ENCODE data around the gene UCHL1.
A peak's percentile ranks its signal among the peaks of the same experiment; 100 is the strongest.
"Not testable (repeated sequence)": the region's sequence is repeated elsewhere in the genome, so short reads cannot be mapped to it uniquely, and the experiment has no call there.

UCHL1 gene

DNA sequence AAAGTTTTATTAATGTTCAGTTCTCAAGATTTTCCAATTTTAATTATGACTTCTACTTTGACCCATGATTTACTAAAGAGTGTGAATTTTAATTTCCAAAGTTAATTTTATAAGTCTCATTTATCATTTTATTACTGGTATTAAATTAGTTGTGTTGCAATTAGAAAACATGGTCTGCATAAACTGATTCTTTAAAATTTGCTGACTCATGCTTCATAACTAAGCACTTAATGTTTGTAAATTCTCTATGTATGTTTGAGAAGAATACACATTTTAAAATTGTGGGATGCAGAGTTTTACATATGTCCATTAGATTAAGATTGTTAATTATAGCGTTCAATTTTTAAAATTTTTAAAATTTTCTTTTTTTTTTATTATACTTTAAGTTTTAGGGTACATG lies 20.2 kb upstream of the UCHL1 start:
- DNase-seq (ENCODE audit: low spot score): no peak

DNA sequence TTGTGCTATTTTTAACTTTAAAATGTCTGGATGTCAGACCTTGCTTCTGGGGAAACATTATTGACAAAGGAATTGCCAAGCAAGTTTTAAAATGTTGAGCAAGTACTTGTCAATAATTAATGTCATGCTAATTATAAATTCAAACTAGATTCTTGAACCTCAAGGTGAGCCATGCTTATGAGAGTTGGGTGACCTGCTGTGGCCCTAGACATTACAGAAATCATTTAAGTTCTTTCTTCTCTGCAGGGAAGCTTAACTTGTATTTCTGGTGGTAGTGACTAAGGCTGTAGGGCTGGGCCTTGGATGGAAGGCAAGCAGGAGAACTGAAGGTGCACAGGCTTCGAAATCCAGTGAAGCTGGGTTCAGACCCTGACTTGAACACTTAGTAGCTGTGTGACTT lies 14.8 kb upstream of the UCHL1 start:
- no peak for DNase-seq (ENCODE audit: low spot score)

DNA sequence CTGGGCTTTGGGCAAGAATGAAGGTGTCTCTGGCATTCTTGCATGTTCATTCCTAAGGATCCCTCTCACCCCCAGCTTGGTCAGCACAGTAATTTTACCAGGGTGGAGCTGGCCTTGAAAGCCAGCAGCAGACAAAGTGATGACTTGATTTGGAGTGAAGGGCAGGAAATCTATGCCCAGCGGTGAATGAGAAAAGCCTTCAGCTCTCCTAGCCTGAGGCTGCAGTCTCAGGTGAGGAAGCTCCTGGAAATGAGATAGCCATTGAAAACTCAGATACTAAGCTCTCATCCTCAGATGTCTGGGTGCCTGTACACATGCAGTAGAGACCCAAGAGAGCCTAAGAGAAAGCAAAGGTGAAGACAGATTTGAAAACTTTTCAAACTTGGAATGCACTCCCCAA lies 10.7 kb upstream of the UCHL1 start:
- DNase-seq (ENCODE audit: low spot score): no peak

DNA sequence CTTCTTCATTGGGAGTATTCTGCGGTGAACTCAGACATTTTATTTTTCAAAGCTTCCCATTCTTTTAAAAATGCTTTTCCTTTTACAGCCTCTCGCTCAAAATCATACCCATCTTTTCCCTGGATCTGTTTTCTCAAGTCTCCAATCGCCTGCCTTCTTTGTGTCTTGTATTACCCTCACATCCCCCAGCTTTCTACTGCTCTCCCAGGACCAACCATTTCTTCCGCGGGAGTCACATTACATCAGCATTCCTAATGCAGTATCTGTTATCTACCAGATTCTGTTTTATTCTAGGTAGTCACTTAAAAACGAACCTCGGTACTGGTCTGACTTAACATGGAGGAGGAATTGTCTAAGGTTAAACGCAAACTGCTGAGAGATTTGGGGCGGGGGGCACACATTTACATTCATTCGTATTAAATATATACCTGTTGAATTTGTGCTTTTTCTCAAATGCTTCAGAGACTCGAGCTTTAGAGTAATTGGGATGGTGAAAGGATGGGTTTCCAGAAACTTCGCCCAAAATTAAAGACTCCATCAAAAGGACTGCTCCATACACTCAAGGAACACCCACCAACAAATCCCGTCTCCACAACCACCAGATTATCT lies 493 bp upstream of the UCHL1 start:
- no peak for DNase-seq (ENCODE audit: low spot score)

DNA sequence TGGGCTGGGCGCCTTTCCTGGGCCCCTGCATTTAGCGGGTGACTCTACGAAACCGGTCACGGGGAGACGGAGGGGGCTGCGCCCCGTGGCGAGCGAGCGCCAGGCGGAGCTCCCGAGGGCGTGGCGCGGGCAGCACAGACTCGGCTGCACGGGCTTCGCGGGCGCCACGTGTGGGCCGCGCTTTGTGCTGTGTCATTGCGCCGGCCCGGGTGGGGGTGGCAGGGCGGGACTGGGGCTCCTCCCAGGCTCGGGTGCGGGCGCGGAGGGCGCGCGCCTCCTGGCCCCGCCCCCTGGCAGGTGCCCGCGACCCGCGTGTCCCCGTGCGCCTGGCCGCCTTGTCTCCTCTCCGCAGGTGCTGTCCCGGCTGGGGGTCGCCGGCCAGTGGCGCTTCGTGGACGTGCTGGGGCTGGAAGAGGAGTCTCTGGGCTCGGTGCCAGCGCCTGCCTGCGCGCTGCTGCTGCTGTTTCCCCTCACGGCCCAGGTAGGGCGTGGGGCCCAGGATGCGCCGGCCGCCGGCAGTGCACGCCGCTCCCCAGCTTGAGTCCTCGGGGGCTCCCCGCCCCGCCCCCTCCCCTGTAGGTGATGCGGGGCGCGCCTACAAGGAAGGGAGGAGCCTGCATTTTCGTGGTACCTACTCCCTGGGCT lies 651 bp downstream of the UCHL1 start:
- peak; percentile 68 for DNase-seq (ENCODE audit: low spot score)

DNA sequence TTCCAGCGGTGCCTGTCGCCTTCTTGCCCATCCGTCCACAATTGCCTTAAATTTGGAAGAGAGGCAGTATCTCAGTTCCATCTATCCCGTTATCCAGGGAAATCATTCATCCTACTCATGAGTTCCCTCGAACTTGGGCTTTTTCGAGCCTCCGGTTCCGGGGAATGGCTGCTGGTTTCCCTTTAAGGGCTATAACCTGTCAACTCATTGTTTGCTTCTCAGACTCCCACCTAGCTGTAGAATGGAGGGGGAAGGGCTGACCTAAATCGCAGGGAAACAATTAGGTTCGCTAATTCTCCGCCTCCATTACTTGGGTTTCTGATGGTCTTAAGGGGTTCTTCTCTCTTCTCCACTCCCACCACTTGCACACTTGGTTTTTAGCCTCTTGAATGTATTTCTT lies 1.2 kb downstream of the UCHL1 start:
- no peak for DNase-seq (ENCODE audit: low spot score)

DNA sequence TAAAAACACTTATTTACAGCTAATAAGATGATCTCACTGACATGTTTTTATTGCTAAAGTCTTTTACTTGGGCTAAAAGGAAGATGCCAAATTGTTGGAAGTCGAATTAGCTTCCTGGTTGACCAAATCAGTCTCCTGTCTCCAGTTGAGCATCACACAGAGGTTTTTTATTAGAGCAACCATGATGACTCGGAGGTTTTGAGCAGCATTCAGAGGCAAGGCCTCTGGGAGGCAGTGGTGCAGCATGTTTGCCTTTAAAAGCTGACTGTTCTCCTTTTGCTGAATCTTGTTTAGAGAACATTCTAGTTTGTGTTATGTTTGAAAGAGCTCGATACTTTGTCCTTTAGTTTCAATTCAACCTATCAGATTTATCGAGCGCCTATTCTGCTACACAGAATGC lies 2.1 kb downstream of the UCHL1 start:
- DNase-seq (ENCODE audit: low spot score): no peak

DNA sequence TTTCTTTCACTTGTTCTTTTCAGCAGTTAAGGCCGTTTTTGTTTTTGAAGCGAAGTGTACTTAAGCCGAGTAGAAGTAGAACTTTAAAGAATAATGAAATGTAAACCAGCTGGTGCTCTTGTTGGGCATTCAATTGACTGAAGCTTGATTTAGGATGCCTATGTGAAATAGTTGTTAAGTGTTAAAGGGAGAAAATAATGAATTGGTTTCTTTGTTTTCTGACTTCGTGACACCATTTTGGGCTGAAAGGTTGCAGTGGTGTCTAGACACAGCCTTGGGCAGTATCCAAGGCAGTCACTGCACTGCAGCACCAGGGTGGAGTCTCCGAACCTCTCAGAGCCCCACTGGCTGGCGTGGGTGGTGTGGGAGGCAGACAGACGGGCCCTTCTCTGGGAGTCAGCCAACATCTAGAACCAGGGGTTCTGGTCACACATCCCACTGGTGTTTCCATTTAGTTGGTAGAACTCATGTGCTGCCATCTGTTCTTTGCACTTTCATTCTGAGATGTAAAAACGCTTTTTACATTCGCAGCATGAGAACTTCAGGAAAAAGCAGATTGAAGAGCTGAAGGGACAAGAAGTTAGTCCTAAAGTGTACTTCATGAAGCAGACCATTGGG lies 3.5 kb downstream of the UCHL1 start:
- DNase-seq (ENCODE audit: low spot score): no peak

DNA sequence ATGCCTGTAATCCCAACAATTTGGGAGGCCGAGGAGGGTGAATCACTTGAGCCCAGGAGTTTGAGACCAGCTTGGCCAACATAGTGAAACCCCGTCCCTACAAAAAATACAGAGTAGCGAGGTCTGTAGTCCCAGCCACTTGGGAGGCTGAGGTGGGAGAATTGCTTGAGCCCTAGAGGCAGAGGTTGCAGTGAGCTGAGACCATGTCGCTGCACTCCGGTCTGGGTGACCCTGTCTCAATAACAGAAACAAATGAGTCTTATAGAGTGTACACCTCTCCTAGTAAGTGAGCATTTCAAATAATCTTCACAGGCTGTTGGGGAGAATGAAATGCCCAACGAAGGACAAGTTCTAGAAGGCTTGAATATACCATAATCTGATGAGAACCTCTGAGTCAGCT lies 5.5 kb downstream of the UCHL1 start:
- no peak for DNase-seq (ENCODE audit: low spot score)

DNA sequence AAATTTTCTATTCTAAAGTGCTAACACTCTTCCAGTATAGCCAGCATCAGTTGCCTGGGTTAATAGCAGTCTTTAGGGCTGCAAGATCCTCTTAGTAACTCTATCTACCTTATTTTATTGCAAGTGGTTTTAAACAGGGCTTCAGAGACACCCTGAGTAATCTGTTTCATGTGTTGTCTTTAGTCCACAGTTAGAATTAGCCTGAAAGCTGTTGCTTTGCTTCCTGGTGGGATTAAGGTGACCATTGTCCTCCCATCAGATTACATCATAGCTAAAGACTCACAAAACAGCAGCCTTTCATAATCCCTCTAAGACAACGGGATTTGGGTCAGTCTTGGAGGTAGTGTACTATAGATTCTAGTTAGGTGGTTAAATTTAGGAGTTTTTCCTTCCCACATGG lies 7.5 kb downstream of the UCHL1 start:
- DNase-seq (ENCODE audit: low spot score): no peak

DNA sequence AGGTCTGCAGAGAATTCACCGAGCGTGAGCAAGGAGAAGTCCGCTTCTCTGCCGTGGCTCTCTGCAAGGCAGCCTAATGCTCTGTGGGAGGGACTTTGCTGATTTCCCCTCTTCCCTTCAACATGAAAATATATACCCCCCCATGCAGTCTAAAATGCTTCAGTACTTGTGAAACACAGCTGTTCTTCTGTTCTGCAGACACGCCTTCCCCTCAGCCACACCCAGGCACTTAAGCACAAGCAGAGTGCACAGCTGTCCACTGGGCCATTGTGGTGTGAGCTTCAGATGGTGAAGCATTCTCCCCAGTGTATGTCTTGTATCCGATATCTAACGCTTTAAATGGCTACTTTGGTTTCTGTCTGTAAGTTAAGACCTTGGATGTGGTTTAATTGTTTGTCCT lies 11.3 kb downstream of the UCHL1 start:
- no peak for DNase-seq (ENCODE audit: low spot score)

DNA sequence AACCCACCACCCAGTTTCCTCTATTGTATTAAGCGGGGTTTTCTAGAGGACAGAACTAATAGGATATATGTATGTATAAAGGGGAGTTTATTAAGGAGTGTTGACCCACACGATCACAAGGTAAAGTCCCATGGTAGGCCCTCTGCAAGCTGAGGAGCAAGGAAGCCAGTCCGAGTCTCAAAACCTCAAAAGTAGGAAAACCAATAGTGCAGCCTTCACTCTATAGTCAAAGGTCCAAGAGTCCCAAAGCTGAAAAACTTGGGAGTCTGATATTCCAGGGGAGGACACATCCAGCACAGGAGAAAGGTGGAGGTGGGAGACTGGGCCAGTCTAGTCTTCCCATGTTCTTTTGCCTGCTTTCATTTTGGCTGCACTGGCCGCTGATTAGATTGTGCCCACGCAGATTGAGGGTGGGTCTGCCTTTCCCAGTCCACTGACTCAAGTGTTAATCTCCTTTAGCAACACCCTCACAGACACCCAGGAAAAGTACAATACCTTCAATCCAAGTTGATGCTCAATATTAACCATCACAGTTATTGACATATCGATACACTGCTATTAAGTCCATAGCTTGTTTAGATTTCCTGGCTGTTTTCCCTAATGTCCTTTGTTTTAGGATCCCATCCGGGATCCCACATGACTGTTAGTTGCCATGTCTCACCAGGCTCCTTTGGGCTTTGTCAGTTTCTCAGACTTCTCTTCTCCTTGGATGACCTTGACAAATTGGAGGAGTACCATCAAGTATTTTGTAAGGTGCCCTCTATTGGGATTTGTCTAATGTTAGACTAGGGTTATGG lies 12.2 kb downstream of the UCHL1 start:
- DNase-seq (ENCODE audit: low spot score): no peak

DNA sequence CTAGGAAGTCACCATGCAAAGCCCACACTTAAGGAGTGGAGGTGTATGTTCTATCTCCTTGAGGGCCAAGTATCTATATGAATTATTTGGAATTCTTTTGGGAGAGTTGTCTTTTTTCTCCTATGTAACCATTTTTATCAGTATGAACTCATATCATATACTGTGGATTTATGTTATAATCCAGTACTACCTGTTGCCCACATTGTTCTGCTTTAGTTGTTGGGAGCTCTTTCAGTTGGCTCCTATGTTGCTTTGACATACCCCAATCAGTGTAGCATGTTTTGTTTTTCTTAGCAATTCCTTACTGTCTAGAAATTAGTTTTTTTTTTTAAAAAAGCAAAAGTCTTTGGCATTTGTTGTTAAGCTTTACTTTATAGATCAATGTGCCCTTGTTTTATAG lies 13.0 kb downstream of the UCHL1 start:
- DNase-seq (ENCODE audit: low spot score): no peak

DNA sequence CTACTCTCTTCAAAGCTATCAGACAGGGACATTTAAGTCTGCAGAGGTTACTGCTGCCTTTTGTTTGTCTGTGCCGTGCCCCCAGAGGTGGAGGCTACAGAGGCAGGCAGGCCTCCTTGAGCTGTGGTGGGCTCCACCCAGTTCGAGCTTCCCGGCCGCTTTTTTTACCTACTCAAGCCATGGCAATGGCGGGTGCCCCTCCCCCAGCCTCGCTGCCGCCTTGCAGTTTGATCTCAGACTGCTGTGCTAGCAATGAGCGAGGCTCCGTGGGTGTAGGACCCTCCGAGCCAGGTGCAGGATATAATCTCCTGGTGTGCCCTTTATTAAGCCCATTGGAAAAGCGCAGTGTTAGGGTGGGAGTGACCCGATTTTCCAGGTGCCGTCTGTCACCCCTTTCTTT lies 19.2 kb downstream of the UCHL1 start:
- not testable (repeated sequence) for DNase-seq (ENCODE audit: low spot score)

DNA sequence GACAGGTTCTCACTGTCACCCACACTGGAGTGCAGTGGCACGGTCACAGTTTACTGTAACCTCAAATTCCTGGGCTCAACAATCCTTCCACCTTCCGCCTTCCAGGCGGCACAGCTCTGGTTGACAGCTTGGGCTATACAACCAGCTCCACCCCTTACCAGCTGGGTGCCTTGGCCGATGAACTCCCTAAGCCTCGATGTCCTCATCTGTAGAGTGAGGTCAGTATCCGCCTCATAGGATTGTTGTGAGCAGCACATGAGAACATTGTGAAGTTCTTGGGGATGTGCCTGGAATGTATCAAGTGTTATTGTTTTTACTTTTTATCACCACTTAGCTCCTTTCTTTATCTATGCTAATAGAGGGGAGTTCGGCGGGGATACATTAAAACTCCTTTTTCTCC lies 23.3 kb downstream of the UCHL1 start:
- DNase-seq (ENCODE audit: low spot score): no peak

DNA sequence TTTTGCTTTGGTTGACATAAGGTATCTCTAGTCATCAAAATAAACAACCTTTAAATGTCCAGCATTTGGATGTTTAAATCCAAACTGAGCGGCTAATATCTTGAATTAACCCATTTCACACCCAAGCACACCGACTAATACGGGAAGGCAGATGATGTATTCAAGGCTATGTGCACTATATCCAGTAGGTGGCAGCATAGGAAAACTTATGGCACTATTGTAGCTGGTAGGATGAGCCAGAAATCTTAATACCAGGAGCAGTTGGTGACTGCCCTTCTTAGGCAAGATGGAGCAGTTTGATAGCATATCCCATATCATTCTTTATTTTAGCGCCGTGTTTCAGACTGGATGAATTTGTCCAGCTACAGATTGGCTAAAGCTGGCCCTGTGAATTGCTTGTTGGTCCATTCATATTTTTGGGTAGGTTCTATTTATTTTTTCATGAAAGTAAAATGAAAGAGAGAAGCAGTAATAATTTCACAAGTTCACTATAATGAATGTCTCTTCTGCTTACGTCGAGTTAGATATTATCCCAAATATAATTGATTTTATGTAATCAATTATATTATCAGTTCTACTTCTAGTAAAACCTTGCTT lies 24.4 kb downstream of the UCHL1 start:
- DNase-seq (ENCODE audit: low spot score): no peak

DNA sequence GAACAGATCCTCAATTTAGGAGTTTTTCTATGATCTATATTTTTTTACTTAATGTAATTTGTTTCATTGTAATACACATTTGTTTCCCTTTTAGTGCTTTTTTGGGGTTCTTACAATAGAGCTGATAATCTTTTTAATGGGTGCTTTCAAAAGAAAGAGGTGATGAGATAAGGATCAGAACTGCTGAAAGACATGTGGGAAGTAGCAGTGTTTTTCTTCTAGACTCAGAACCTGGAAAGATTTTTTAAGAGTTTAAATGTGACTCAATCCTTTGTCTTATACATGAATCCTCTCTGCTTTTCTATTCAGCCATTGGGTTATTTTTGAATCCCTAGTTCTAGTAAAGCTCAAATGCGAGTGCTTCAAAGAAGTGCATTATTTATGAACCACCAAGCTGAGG lies 25.6 kb downstream of the UCHL1 start:
- DNase-seq (ENCODE audit: low spot score): no peak

DNA sequence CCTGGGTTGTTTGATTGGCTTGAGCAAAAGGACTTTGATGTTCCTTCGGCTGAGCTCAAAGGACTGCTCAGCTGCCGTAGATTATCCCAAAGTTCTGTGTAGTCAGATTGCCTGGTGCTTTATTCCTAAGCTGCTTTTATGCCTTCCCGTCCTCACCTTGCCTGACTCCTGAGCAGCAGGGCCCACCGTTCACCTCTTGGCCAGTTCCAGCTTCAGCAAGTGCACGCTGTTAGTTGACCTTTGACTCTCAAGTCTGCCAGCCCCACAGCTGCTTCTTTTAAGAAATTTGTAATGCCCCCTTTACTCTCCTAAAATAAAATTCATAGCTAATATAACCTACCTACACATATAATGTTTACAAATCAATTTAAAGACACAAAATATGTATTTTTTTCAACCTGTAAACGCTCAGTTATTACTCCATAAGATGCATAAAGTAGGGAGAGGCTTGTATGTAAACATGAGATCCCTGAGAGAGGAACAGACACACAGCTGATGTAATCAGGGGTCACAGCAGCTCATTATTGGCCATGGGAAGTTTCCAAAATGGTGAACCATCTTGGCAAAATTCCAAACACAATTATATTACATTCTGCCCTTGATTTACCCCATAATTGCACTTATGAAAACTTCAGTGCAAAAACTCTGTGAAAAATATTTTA lies 28.6 kb downstream of the UCHL1 start:
- no peak for DNase-seq (ENCODE audit: low spot score)

DNA sequence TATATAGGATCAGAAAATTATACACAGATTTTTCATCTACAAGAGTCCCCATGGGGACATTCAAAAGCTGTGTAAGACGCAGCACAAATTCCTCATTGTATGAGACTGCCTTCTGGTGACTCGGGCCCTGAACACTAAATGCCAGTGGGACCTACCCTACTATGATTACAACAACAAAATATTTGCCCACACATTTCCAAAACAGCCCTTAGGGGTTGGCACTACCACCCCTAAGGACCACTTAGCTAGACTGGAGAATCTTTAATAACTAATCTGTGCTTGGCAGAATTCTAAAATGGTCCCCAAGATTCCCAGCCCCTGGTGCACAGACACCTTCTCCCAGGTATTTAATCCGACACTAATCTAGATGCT lies 29.1 kb downstream of the UCHL1 start:
- DNase-seq (ENCODE audit: low spot score): no peak

DNA sequence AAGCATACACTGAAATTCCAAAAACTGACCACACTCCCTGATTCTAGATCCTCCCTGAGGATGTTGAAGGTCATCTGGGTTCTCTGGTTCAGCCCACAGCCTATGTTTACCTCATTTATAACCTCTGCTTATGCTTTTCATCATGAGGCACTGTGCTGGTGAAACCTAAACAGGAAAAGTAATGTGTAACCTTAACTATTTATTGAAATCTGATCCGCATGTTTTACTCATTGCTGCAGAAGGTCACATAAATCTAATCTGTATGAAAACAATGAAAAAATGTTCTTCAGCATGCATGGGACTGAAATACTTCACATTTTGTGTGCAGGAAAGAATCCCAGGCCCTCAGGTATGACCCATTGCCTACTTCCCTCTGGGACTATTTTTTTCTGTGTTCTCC lies 30.3 kb downstream of the UCHL1 start:
- no peak for DNase-seq (ENCODE audit: low spot score)

DNA sequence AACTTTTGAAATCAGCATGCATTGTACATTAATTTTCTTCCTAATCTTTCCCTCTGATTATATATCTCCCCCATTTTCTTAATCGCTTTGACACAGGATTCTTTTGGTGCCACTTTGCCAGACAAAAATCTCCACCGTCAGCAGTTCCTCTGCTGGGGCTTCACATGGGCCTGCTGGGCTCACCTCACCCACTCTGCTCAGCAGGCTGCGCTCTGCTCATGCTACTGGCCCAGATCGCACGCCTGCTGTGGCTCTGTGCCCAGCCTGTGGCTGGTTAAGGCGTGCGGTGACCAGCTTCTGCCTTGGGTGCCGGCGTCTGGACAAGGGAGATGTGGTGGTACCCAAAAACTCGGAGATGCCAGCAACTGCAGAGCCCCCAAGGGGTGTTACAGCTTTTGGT lies 31.1 kb downstream of the UCHL1 start:
- no peak for DNase-seq (ENCODE audit: low spot score)

DNA sequence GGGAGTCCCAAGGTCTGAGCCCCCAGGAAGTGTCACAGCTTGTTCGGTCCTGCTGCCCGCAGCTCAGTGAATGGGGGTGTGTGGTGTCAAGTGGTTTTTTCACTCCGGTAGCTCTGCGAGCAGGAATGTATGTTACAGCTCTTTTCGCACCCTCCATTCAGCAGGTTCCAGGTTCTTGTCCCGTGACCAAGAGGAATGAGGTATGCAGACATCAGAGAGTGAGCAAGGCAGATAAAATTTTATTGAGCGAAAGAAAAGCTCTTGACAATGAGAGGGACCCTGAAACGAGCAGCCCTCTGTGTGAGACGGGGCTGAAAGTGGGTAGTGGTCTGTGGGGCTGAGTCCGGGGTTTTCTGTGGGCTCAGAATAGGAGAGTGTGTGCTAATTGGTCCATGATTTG lies 31.5 kb downstream of the UCHL1 start:
- no peak for DNase-seq (ENCODE audit: low spot score)

All from left forelimb (tissue), 1 donor.